NCI-H2107 treated with DMSO at 0.1 percent for 48 hours (cell line): ENCODE measurements around the gene RAPGEF2.

Source experiments
- DNase-seq: peaks from one replicate; lab custom pipeline; 2025; ENCODE audit not compliant: unreplicated experiment; lab: John Stamatoyannopoulos, UW

The RAPGEF2 gene

GRCh38 chr4:159134429-159134828, 31.6 kb downstream of the RAPGEF2 start:
- no peak for DNase-seq

DNA sequence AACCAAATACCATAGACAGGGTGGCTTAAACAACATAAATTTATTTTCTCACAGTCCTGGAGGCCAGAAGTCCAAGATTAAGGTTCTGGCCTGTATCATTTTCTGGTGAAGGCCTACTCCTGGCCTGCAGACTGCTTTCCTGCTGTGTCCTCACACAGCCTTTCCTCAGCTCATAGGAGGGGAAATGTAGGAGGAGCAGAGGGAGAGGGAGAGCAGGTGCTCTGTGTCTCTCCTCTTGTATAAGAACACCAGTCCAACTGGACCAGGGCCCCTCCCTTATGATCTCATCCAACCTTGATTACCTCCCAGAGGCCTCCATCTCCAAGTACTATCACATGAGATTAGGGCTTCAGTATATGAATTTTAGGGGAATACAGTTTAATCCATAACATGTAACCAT, 34.3 kb downstream of the RAPGEF2 start:
- DNase-seq, result peak; percentile 48

- DNase-seq, result no peak
These were observed 35.6 kb downstream of the RAPGEF2 start for GRCh38 chr4:159138436-159138835.

GRCh38 chr4:159141193-159141592, 38.3 kb downstream of the RAPGEF2 start:
- no peak for DNase-seq

DNA sequence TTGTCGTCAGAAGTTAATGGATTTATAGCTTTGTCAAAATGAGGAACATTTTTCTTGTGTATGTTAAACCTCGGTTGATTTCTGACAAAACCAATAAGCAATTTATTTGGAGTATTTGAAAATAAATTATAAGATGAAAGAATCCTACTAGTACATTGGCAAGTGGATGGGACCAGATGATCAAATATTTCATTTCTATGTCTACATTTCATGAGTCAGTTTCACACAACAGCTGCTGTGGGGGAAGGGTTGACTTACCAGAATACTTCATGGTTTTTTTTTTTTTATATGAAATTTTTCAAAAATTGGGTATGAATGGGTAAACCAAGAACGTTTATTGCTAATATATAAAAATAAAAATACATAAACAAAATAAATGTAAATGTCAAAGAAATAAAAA, 39.4 kb downstream of the RAPGEF2 start:
- no peak for DNase-seq

GRCh38 chr4:159142681-159143384, 40.0 kb downstream of the RAPGEF2 start:
- no peak for DNase-seq

DNA sequence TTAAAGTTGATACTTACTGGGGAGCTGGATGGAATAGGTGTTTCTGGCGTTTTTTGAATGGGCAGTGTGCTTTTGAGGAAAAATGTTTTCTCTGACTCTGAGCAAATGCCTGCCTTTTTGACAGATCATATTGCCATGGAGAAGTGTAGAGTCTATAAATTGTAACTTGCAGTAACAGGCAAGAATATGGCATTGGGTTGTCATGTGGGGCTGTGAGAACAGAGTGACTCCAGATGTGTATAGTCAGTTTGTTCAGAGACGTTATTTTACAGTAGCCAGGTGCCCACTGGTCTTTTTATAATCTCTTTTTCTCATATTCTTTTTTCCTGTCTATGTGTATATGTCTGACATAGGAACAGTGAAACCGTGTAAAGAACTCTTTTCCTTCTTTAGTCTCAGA, 40.8 kb downstream of the RAPGEF2 start:
- DNase-seq, result no peak

DNA sequence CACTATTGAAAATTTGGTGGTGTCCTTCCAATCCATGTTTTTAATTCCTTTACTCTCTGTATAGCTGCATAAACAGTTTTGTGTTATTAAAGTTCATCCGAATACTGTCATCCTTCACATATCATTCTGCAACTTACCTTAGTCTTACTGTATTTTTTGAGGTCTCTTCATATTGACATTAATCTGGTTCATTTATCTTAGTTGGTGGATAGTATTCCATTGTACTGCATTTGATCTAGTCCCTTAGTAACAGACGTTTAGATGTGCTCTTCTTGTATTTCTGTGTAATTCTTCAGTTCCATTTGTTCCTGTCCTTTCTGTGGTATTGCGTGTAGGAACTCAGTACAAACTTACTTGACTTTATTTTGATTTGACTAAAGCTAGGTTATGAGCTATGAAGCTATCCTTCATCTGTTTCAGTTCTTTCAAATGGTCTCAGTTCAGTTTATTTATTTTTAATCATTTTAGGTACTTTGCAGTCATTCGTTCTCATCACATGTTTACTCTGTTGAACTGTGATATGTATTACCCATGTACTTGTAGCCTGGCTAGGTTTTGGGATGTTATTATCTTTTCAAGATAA, 41.3 kb downstream of the RAPGEF2 start:
- no peak for DNase-seq

GRCh38 chr4:159145318-159145991, 42.6 kb downstream of the RAPGEF2 start:
- DNase-seq, result no peak

DNA sequence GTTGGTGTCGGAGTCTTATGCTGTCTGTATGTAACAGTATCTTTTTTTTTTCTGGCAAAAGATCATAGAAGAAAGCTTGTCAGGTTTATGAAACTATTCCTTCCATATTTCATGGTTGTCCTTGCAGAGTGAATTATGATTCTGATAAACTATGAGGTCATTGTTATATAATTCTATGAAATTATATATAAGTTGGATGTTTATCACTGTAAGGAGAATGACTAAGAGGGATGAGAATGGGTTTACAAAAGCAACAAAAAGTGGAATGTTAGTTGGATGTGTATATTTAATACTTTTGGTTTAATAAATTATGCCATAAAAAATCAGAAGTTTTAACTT, 43.1 kb downstream of the RAPGEF2 start:
- DNase-seq, result no peak

- DNase-seq, result peak; percentile 22
These were observed 43.6 kb downstream of the RAPGEF2 start for GRCh38 chr4:159146488-159146887.

DNA sequence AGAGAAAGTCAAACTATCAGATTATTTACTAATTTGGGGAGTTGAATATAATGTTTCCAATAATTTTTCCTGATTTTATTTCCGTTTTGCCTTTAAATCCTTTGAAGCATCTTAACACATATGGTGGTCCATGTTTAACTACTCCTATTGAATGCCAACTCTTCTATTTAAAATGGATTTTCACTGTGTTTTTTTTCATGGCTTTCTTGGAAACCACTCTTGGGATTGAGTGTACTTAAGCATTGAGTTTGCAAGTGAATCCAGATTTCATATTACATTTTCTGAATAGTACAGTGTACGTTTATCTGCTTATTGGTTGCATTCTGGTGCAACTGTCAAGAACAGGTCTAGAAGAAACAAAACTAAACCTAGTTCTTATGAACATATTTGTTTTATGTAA, 45.6 kb downstream of the RAPGEF2 start:
- DNase-seq, result no peak

DNA sequence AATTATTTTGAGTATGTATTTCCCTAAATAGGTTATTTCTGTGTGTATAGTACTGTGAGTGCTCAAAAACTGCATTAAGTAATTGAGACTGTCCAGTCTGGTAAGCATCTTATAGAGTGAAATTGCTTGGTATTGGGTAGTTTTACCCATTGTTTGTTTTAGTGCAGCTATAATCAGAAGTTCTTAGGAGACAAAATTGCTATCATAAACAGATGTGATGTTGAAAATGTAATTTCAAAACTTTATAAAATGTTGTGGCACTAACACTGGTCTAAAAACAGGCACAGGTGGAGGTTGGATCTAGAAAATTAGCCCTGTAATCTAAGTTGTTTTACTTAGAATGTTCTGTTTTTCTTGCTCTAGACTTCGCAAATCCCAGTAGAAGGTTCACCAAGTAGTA, 46.8 kb downstream of the RAPGEF2 start:
- no peak for DNase-seq

DNA sequence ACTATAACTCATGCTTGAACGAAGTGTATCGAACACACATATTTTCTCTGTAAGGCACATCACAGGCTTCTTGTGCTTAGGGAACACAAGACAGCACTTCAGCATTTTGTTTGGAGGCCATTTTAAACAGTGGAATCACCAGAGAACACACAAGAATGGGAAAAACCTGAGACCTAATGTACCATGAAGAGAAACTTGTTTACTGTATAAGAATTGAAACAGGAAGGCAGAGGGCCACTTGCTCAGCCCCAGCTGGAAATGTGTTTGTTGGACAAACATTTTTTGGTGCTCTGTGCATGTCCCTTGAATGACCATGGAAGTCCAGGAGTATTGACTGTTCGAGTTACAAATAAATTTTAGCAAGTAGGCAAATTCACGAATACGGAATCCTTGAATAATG, 47.5 kb downstream of the RAPGEF2 start:
- DNase-seq, result no peak

- no peak for DNase-seq
These were observed 48.0 kb downstream of the RAPGEF2 start for GRCh38 chr4:159150821-159151390.

GRCh38 chr4:159151689-159152088, 48.8 kb downstream of the RAPGEF2 start:
- DNase-seq, result no peak

GRCh38 chr4:159152181-159152580, 49.3 kb downstream of the RAPGEF2 start:
- no peak for DNase-seq

GRCh38 chr4:159153669-159154068, 50.8 kb downstream of the RAPGEF2 start:
- no peak for DNase-seq

DNA sequence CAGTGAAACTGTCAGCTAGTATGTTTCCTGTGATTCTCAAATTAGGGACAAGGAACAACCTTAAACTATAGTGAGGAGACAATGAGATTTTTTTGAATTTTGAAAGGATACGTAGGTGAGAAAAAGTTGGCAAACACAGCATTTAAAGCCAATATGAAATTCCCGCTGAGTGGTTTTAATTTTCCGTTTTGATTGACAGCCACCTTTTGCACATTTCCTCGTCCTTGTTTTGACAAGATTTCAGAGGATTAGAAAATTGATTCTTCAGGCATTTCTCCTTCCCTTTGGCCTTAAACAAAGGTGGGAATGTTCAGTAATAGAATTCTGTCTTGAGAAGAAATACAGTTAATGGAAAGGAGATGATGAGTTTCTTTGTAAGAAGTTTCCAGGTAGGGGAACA, 52.2 kb downstream of the RAPGEF2 start:
- no peak for DNase-seq

DNA sequence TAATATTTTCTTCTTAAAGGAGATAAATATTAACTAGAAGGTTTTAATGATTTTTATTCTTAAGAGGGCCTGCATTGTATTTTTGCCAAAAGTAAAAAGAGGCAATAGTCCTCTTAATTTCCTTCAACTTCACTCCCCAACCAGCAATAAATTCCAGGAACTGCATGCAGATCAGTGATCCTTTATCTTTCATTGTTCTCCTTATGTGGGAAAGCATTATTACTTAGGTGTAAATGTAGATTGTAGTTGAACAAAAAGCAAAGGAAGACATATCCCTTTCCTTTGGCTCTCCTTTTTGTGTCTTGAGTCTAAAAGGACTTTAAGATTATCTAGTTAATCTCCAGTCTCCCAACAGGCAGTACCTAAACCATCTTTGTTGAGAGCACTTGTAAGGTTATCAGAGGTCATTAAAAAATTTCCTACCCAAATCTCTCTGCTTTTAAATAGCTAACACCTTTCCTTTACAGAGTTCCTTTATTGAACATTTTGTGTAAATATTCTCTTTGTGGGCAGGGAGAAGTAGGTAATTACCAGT, 55.3 kb downstream of the RAPGEF2 start:
- no peak for DNase-seq

DNA sequence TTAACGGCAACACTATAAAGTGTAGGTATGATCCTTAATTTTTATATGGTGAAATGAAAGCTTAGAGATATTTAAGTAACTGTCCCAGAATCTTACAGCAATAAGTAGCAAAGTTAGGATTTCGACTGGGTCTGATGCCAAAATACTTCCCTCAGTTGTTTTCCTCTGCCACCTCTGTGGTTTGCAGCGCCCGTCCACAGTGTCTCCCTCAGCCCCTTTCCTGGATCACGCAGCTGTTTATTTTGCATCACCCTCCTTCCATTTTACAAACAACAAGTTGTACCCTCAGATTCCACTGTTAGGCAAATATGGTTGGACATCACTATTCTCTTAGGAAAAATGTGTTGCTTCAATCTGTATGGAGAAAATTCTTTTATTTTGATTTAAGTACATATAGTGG, 56.1 kb downstream of the RAPGEF2 start:
- DNase-seq, result no peak

- no peak for DNase-seq
These were observed 56.7 kb downstream of the RAPGEF2 start for GRCh38 chr4:159159611-159160010.
